GM23248 (cell line): ENCODE data around the gene CALHM3.

Experiments
- EZH2 ChIP-seq: fragments of 200-600 bp; sonication (generic); IDR thresholded peaks from 2 replicates; pipeline ENCODE4 v1.6.1; 2018; ENCODE audit warnings: antibody characterized with exemption, mild to moderate bottlenecking; ENCODE audit not compliant: insufficient read depth, poor library complexity, severe bottlenecking
- EZH2phosphoT487 ChIP-seq: fragments of 200-600 bp; sonication (generic); IDR thresholded peaks from 2 replicates; pipeline ENCODE4 v1.6.1; 2018; ENCODE audit warnings: antibody characterized with exemption, moderate library complexity, mild to moderate bottlenecking, low read depth; ENCODE audit not compliant: insufficient read depth

DNA sequence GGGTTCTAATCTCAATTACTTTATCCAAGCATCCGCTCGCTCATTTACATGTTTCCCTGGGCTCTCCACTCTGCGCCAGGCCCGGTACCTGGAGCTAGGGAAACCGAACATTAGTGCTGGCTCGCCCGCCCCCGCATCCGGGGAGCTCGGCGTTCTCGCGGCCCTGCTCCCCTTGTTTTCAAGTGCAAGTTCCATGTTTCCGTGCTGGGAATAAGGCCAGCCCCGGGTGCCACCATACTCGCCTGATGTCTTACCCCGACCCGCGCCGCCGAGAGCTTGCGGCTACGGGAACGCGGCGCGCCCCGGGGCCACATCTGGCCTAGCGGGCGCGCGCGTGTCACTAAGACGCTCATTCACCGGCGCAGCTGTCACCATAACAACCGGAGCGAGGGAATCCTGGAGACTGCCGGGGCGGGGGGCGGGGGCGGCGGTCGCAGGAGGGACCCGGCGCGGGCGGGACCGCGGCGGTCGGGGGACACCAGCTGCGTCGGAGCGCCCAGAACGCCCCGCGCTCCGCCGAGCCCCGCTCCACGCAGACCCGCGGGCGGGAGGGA, 14.4 kb upstream of the CALHM3 start, which contains the start of gene NEURL1:
- TF ChIP-seq EZH2 (no peak), EZH2phosphoT487 (no peak)
